GM12878 (cell line): ENCODE measurements around the gene SUSD2. TPM values are rescaled to one million over a fixed set of nuclear protein-coding genes. Genes with fewer than 3 reads are reported as not detected.
"Not testable (repeated sequence)": the region's sequence is repeated elsewhere in the genome, so short reads cannot be mapped to it uniquely, and the experiment has no call there.

ENCODE experiments used
- ATAC-seq: fragments of 200-7000 bp; cut with Tn5 transposase; 3 replicates; pipeline ENCODE4 v1.9.1; 2020; ENCODE audit warnings: mild to moderate bottlenecking, moderate library complexity
- BruUV-seq: library from RNA; stranded (reverse); fragments of 400-500 nt; replicated peaks from 2 replicates; lab custom pipeline; 2021; lab: Mats Ljungman, UMichigan
- CTCF ChIA-PET: fragments of 300-600 bp; sonication (Branson Sonifier 250); formaldehyde crosslinking; extraction: SDS; loops from one replicate; lab custom pipeline; 2021; ENCODE audit warnings: inconsistent platforms; lab: Yijun Ruan, JAX
- POLR2A ChIA-PET: fragments of 350-600 bp; formaldehyde crosslinking; extraction: SDS; loops from one replicate; lab custom pipeline; 2021; ENCODE audit warnings: inconsistent platforms; lab: Charles Lee
- RAD21 ChIA-PET: fragments of 300-600 bp; sonication (Branson Sonifier 250); formaldehyde crosslinking; loops from one replicate; lab custom pipeline; 2023; ENCODE audit warnings: antibody characterized with exemption; ENCODE audit not compliant: unreplicated experiment; lab: Charles Lee
- SMC1A ChIA-PET: fragments of 300-600 bp; sonication (Branson Sonifier 250); formaldehyde crosslinking; loops from one replicate; lab custom pipeline; 2023; ENCODE audit not compliant: unreplicated experiment, uncharacterized antibody; lab: Charles Lee
- DNase-seq: peaks from one replicate; pipeline ENCODE4 v3.0.0-alpha.2; 2011; ENCODE audit warnings: low read depth, low spot score
- FAIRE-seq: peaks from 3 replicates; lab custom pipeline; 2011; peaks lifted over from hg19 to GRCh38; lab: Jason Lieb, UNC
- H2AFZ ChIP-seq: 2 replicates; pipeline ENCODE4 v1.6.0; 2011; ENCODE audit warnings: low read depth, low read length, control low read depth; ENCODE audit not compliant: control insufficient read depth
- H3K27ac ChIP-seq: 2 replicates; pipeline ENCODE4 v1.5.1; 2011; ENCODE audit warnings: control low read depth; ENCODE audit not compliant: control insufficient read depth, insufficient read depth
- H3K27me3 ChIP-seq, 2 experiments: replicated peaks in 1 of 2; 2 replicates each; pipeline versions ENCODE4 v1.6.0 to v1.6.1; 2011; ENCODE audit warnings: low read length in 1 of 2; ENCODE audit not compliant: control insufficient read depth in 2 of 2, insufficient read depth in 2 of 2
- H3K36me3 ChIP-seq, 2 experiments: 2 replicates each; pipeline ENCODE4 v1.5.1; 2011; ENCODE audit warnings: low read length in 1 of 2; ENCODE audit not compliant: control insufficient read depth in 2 of 2, insufficient read depth in 2 of 2
- H3K4me1 ChIP-seq: 2 replicates; pipeline ENCODE4 v1.6.1; 2011; ENCODE audit warnings: mild to moderate bottlenecking, low read length, moderate library complexity, mixed read lengths; ENCODE audit not compliant: control insufficient read depth, insufficient read depth
- H3K4me2 ChIP-seq: 2 replicates; pipeline ENCODE4 v1.6.0; 2011; ENCODE audit warnings: control low read depth; ENCODE audit not compliant: control insufficient read depth, insufficient read depth
- H3K4me3 ChIP-seq: fragments of 200-600 bp; sonication (generic); 2 replicates; pipeline ENCODE4 v1.5.1; 2016
- H3K79me2 ChIP-seq: 2 replicates; pipeline ENCODE4 v1.6.0; 2011; ENCODE audit warnings: low read length; ENCODE audit not compliant: control insufficient read depth, insufficient read depth
- H3K9ac ChIP-seq: 2 replicates; pipeline ENCODE4 v1.8.0; 2011; ENCODE audit warnings: low read length, control low read depth, mixed read lengths; ENCODE audit not compliant: control insufficient read depth, insufficient read depth
- H3K9me3 ChIP-seq: replicated peaks from 3 replicates; pipeline ENCODE4 v1.5.1; 2011; ENCODE audit warnings: mild to moderate bottlenecking, low read length; ENCODE audit not compliant: control insufficient read depth, insufficient read depth
- H4K20me1 ChIP-seq: 2 replicates; pipeline ENCODE4 v1.6.0; 2011; ENCODE audit not compliant: control insufficient read depth, insufficient read depth
- EED ChIP-seq: sonication (generic); IDR thresholded peaks from 2 replicates; pipeline ENCODE4 v1.6.1; 2016; ENCODE audit warnings: antibody characterized with exemption, low read depth
- REST ChIP-seq: IDR thresholded peaks from 2 replicates; pipeline ENCODE4 v1.6.1; 2012; ENCODE audit warnings: mild to moderate bottlenecking, low read depth, low read length
- STAT1 ChIP-seq: fragments of 450-650 bp; conservative IDR thresholded peaks from 2 replicates; pipeline ENCODE4 v1.6.1; 2014; ENCODE audit warnings: antibody characterized with exemption, mild to moderate bottlenecking
- WGBS: methylation state at CpG from one replicate; pipeline ENCODE4 v1.1.6; 2016; ENCODE audit warnings: low lambda C conversion rate; ENCODE audit not compliant: insufficient replicate concordance, insufficient coverage; ENCODE audit errors: missing lambda C conversion rate; 5-methylcytosine and 5-hydroxymethylcytosine counted together
- in situ Hi-C: fragments of 300-500 bp; cut with MboI; formaldehyde crosslinking; loops from 9 replicates; pipeline ENCODE4 v1.14.3; 2018; ENCODE audit warnings: mixed read lengths
- intact Hi-C: fragments of 100-400 bp; cut with micrococcal nuclease; formaldehyde crosslinking; loops from one replicate; pipeline ENCODE4 v1.14.2; 2022; ENCODE audit not compliant: unreplicated experiment
- polyA plus RNA-seq, 11 experiments: library from polyadenylated mRNA; depleted of rRNA in 4 of 11; unstranded in 6 of 11; stranded (reverse) in 5 of 11; fragments of >200 nt; fragmentation: Nextera tagmentation in 4 of 11; fragmentation: Illumina TruSeq in 1 of 11; extraction: Ambion mirVana in 4 of 11; extraction: Trizol in 1 of 11; gene quantifications; 1 replicate in 1 of 11; 2 replicates in 10 of 11; pipeline versions ENCODE4 v1.2.1 to v1.2.3, GENCODE V29; 2011 to 2016; ENCODE audit warnings: inconsistent platforms in 2 of 11, missing spikeins in 2 of 11, low read depth in 1 of 11
- total RNA-seq, 4 experiments: library from RNA; depleted of rRNA in 3 of 4; stranded (reverse); fragments of >200 nt in 3 of 4; fragmentation: Illumina TruSeq in 1 of 4; extraction: Trizol in 1 of 4; gene quantifications; 2 replicates each; pipeline versions ENCODE4 v1.2.1 to v1.2.3, GENCODE V29; 2013 to 2021
- TF ChIP-seq, protein P1 (sequence below), 3 experiments: IDR thresholded peaks in 2 of 3; conservative IDR thresholded peaks in 1 of 3; 2 replicates each; pipeline ENCODE4 v1.5.1; 2011; ENCODE audit warnings: low read depth in 3 of 3, low read length in 3 of 3, mild to moderate bottlenecking in 3 of 3, control low read depth in 2 of 3, moderate library complexity in 2 of 3, inconsistent platforms in 1 of 3, mixed read lengths in 1 of 3; ENCODE audit not compliant: control insufficient read depth in 2 of 3, insufficient read depth in 1 of 3; ENCODE audit errors: extremely low read depth in 1 of 3

SUSD2 gene
- total and polyA plus RNA-seq, 10 of the 15 experiments (the other 5 are each of a cell fraction or from before 2014, with no cell fraction given) = 0.04 to 0.31 (median 0.11) TPM; not detected in 5

DNA sequence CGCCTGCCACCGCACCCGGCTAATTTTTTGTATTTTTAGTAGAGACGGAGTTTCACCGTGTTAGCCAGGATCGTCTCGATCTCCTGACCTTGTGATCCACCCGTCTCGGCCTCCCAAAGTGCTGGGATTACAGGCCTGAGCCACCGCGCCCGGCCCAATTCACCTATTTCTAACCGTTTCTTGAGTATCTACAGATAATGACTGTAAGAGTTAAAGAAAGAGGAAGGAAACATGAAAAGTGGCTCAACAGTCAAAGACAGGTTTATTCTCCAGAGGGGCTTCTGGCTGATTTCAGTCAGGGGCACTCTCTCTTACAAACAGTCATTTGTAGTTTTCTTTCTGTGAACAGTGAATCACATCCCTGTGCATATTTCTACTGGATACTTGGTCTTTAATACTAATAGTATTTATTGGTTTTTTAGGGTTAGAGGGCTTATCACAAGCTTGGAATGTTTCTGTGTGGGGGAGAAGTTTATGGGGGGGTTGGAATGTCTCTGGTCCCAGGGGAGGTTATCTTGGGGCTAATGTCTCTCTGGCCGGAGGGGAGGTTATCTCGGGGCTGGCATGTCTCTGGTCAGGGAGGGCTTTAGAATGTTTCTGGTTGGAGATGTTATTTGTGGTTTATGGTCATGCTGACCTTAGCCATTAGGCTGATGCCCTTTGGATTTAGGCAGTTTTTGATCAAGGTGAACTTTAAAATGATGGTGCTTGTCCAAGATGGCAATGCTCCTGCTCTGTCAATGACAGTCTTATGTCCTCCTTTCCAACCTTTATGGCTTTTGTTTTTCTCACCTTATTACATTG is 25.4 kb downstream of the SUSD2 start:
- CTCF ChIA-PET = interaction anchor here (0.9 to 3.0 kb wide), 4 partner anchors 10 to 41 kb away, joined by 3 to 8 read pairs (median 3); no protein-coding TSS in a partner anchor
- H3K9ac ChIP-seq, SMC1A ChIA-PET, FAIRE-seq, H2AFZ ChIP-seq, DNase-seq, in situ Hi-C loops, RAD21 ChIA-PET, H3K4me3 ChIP-seq, POLR2A ChIA-PET, BruUV-seq, H3K27ac ChIP-seq, ATAC-seq, H3K36me3 ChIP-seq, H3K27me3 ChIP-seq, H3K9me3 ChIP-seq, H3K79me2 ChIP-seq, intact Hi-C loops, H3K4me1 ChIP-seq, H3K4me2 ChIP-seq, H4K20me1 ChIP-seq: not testable (repeated sequence)
- 53% methylated on average over 14 of the region's 15 CpGs for WGBS

GRCh38 chr22:24207264-24208011 is 26.2 kb downstream of the SUSD2 start:
- ChIA-PET RAD21 (no interaction called here), POLR2A (no interaction called here), SMC1A (no interaction called here), CTCF (interaction anchor here (0.9 to 3.0 kb wide), 4 partner anchors 11 to 40 kb away, joined by 3 to 8 read pairs (median 3); no protein-coding TSS in a partner anchor)
- intact Hi-C loops (no loop called here), in situ Hi-C loops (no loop called here)
- ATAC-seq (no peak), DNase-seq (no peak), FAIRE-seq (no peak)
- H3K79me2 ChIP-seq = no peaks in the 10 kb centered on the region
- no peaks in the 10 kb centered on the region for H3K27me3 ChIP-seq
- no peaks in the 10 kb centered on the region for H3K4me1 ChIP-seq
- H3K4me3 ChIP-seq = no peak overlapping the region
- WGBS = 60% methylated on average over 8 of the region's 8 CpGs
- H4K20me1 ChIP-seq = no peaks in the 10 kb centered on the region
- H3K27ac ChIP-seq = no peak overlapping the region
- no TSS peak for BruUV-seq
- no peaks in the 10 kb centered on the region for H3K36me3 ChIP-seq
- no peaks in the 10 kb centered on the region for H3K9me3 ChIP-seq
- no peak overlapping the region for H2AFZ ChIP-seq
- H3K9ac ChIP-seq = no peak overlapping the region
- no peak overlapping the region for H3K4me2 ChIP-seq
- TF ChIP-seq, protein P1, sequence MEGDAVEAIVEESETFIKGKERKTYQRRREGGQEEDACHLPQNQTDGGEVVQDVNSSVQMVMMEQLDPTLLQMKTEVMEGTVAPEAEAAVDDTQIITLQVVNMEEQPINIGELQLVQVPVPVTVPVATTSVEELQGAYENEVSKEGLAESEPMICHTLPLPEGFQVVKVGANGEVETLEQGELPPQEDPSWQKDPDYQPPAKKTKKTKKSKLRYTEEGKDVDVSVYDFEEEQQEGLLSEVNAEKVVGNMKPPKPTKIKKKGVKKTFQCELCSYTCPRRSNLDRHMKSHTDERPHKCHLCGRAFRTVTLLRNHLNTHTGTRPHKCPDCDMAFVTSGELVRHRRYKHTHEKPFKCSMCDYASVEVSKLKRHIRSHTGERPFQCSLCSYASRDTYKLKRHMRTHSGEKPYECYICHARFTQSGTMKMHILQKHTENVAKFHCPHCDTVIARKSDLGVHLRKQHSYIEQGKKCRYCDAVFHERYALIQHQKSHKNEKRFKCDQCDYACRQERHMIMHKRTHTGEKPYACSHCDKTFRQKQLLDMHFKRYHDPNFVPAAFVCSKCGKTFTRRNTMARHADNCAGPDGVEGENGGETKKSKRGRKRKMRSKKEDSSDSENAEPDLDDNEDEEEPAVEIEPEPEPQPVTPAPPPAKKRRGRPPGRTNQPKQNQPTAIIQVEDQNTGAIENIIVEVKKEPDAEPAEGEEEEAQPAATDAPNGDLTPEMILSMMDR (IDR thresholded peaks at IDR 0.05 in 2 of 3, conservative IDR thresholded peaks at IDR 0.05 in 1 of 3; ENCODE audit: control insufficient read depth in 2 of 3, extremely low read depth in 1 of 3, insufficient read depth in 1 of 3, low read depth in 3 of 3, low read length in 3 of 3) = no peak
- no peak for TF ChIP-seq STAT1
- TF ChIP-seq REST = no peak
- TF ChIP-seq EED = no peak
